ENCODE measurements around the gene LHPP.

DNA sequence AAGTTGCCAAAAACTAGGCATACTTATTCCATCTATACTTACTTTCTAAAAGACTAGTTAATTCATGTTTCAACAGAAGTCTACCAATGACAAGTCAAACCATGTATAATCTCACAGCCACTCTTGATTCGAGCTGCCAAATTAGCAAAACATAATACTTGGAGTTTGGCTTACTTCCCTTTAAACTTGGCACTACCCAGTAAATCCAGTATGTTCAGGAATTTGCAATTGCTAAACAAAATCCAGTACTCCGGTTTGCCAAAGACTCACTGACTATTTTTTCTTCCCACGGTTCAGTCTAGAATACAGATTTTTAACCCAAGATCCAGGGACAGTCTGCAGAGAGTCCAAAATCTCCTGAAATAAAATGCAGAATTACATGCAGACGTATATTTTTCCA lies 47.5 kb upstream of the LHPP start:
- TF ChIP-seq, protein P1, sequence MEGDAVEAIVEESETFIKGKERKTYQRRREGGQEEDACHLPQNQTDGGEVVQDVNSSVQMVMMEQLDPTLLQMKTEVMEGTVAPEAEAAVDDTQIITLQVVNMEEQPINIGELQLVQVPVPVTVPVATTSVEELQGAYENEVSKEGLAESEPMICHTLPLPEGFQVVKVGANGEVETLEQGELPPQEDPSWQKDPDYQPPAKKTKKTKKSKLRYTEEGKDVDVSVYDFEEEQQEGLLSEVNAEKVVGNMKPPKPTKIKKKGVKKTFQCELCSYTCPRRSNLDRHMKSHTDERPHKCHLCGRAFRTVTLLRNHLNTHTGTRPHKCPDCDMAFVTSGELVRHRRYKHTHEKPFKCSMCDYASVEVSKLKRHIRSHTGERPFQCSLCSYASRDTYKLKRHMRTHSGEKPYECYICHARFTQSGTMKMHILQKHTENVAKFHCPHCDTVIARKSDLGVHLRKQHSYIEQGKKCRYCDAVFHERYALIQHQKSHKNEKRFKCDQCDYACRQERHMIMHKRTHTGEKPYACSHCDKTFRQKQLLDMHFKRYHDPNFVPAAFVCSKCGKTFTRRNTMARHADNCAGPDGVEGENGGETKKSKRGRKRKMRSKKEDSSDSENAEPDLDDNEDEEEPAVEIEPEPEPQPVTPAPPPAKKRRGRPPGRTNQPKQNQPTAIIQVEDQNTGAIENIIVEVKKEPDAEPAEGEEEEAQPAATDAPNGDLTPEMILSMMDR (IDR thresholded peaks at IDR 0.05): no peak
- TF ChIP-seq POLR2A (IDR thresholded peaks at IDR 0.05): no peak

All from heart left ventricle (tissue), 13 donors.